Left kidney (tissue), 2 donors: Measurements from ENCODE around the gene RMI2. TPM values are rescaled to one million over a fixed set of nuclear protein-coding genes. Genes with fewer than 3 reads are reported as not detected.

Experiments used
- DNase-seq: peaks from one replicate; pipeline ENCODE4 v3.0.0-alpha.2; 2013
- polyA plus RNA-seq: library from polyadenylated mRNA; unstranded; fragments of 120-200 nt; gene quantifications from one replicate; pipeline ENCODE4 v1.2.1, GENCODE V29; 2013; ENCODE audit not compliant: insufficient read length

RMI2 gene
- polyA plus RNA-seq, 1 donor = 35.2 TPM

DNA sequence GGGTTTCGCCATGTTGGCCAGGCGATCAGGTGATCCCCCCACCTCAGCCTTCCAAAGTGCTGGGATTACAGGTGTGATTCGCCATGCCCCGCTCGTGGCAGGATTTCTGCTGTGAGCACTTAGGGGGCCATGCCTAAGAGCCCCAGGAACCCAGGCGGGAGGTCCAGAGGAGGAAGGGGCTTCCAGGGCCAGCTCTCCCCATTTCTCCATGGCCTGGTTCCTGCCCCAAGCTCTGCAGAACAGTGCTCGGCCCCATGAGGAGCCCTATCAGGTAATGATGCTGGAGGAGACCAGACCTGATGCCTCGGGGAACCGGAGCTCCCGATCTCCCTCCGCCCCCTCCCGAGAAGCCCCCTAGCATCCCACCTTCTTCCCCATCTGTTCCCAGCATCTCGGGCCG, 53.6 kb downstream of the RMI2 start:
- DNase-seq = no peak

GRCh38 chr16:11399261-11399831, 54.1 kb downstream of the RMI2 start:
- no peak for DNase-seq

GRCh38 chr16:11400076-11400475, 54.8 kb downstream of the RMI2 start:
- no peak for DNase-seq

Other genes with a start within 250 kb of the RMI2 start
- gene SOCS1, start 89.3 kb upstream of the RMI2 start, polyA plus RNA-seq = 4.0 TPM
- not detected for gene TNP2, start 76.1 kb upstream of the RMI2 start, polyA plus RNA-seq
- not detected for gene PRM3, start 71.8 kb upstream of the RMI2 start, polyA plus RNA-seq
- not detected for gene PRM2, start 69.0 kb upstream of the RMI2 start, polyA plus RNA-seq
- not detected for gene PRM1, start 64.1 kb upstream of the RMI2 start, polyA plus RNA-seq
- 103 TPM for gene LITAF, start 241.5 kb downstream of the RMI2 start, polyA plus RNA-seq